ENCODE measurements around the gene LYZL6. TPM values are rescaled to one million over a fixed set of nuclear protein-coding genes. Genes with fewer than 3 reads are reported as not detected.

LYZL6 gene
- total and polyA plus RNA-seq, 10 donors, result not detected

GRCh38 chr17:35984140-35984539 is 40.6 kb upstream of the LYZL6 start:
- peak overlapping the region in 7 of 8 donors; percentile 29 to 70 (median 47) for H3K4me3 ChIP-seq
- TF ChIP-seq CTCF (IDR thresholded peaks at IDR 0.05 in 8 of 11, conservative IDR thresholded peaks at IDR 0.05 in 3 of 11), result no peak
- TF ChIP-seq POLR2A (IDR thresholded peaks at IDR 0.05), result no peak
- peak in 1 of 3 donors; percentile 37 for TF ChIP-seq POLR2AphosphoS5 (IDR thresholded peaks at IDR 0.05)
- peaks cover 0 to 47% (median 10%) of the 10 kb centered on the region in 6 donors for H3K4me1 ChIP-seq
- peaks cover 0 to 9% (median 6%) of the 10 kb centered on the region in 8 donors for H3K9me3 ChIP-seq
- 86 to 98% (median 94%) methylated on average over 6 of the region's 6 CpGs for WGBS, 5 donors
- intact Hi-C loops (cut with DNase I; ENCODE audit: low total_unique reads), result no loop called here
- no peaks in the 10 kb centered on the region for H3K27me3 ChIP-seq (replicated peaks in 1 of 7)
- H3K36me3 ChIP-seq, result peaks cover 0 to 14% (median 0%) of the 10 kb centered on the region in 6 donors
- peak overlapping the region in 7 of 8 donors; percentile 13 to 82 (median 64) for H3K27ac ChIP-seq
- no peak for DNase-seq

GRCh38 chr17:35982409-35983191 is 39.1 kb upstream of the LYZL6 start:
- intact Hi-C loops (cut with DNase I; ENCODE audit: low total_unique reads), result no loop called here
- no peak for DNase-seq
- Histone ChIP-seq H3K4me1 (peaks cover 0 to 42% (median 7%) of the 10 kb centered on the region in 6 donors), H3K4me3 (peak overlapping the region in 1 of 8 donors; percentile 70), H3K9me3 (no peaks in the 10 kb centered on the region), H3K27me3 (replicated peaks in 1 of 7) (no peaks in the 10 kb centered on the region), H3K36me3 (peaks cover 0 to 14% (median 0%) of the 10 kb centered on the region in 6 donors), H3K27ac (peak overlapping the region in 6 of 8 donors; percentile 15 to 82 (median 70))
- WGBS, 5 donors, result 75 to 83% (median 78%) methylated on average over 3 of the region's 3 CpGs
- TF ChIP-seq POLR2AphosphoS5 (IDR thresholded peaks at IDR 0.05), result no peak
- peak in 1 of 11 experiments; percentile 6 for TF ChIP-seq CTCF (IDR thresholded peaks at IDR 0.05 in 8 of 11, conservative IDR thresholded peaks at IDR 0.05 in 3 of 11)

- no peaks in the 10 kb centered on the region for H3K27me3 ChIP-seq (replicated peaks in 1 of 7)
- WGBS, 5 donors, result 60 to 78% (median 64%) methylated on average over 4 of the region's 4 CpGs
- H3K4me3 ChIP-seq, result no peak overlapping the region
- no peak for DNase-seq
- intact Hi-C loops (cut with DNase I; ENCODE audit: low total_unique reads), result no loop called here
- H3K36me3 ChIP-seq, result peaks cover 0 to 14% (median 0%) of the 10 kb centered on the region in 6 donors
- H3K4me1 ChIP-seq, result peaks cover 0 to 37% (median 2%) of the 10 kb centered on the region in 6 donors
- no peaks in the 10 kb centered on the region for H3K9me3 ChIP-seq
- TF ChIP-seq POLR2A (IDR thresholded peaks at IDR 0.05), result no peak
- TF ChIP-seq POLR2AphosphoS5 (IDR thresholded peaks at IDR 0.05), result peak in 1 of 3 donors; percentile 44
- TF ChIP-seq CTCF (IDR thresholded peaks at IDR 0.05 in 8 of 11, conservative IDR thresholded peaks at IDR 0.05 in 3 of 11), result peak in 8 of 11 experiments; percentile 17 to 48 (median 26)
- H3K27ac ChIP-seq, result peak overlapping the region in 6 of 8 donors; percentile 15 to 82 (median 50)
Measured at GRCh38 chr17:35981908-35982330, 38.4 kb upstream of the LYZL6 start.

- intact Hi-C loops (cut with DNase I; ENCODE audit: low total_unique reads), result no loop called here
- Histone ChIP-seq H3K27me3 (replicated peaks in 1 of 7) (no peaks in the 10 kb centered on the region), H3K4me3 (no peak within 1 kb of the TSS), H3K27ac (peak within 1 kb of the TSS in 6 of 8 donors; percentile 15 to 82 (median 50)), H3K36me3 (peaks cover 0 to 14% (median 0%) of the 10 kb centered on the region in 6 donors), H3K4me1 (peaks cover 0 to 40% (median 9%) of the 10 kb centered on the region in 6 donors), H3K9me3 (no peaks in the 10 kb centered on the region)
- TF ChIP-seq POLR2AphosphoS5 (IDR thresholded peaks at IDR 0.05), result peak in 1 of 3 donors; percentile 33
- TF ChIP-seq CTCF (IDR thresholded peaks at IDR 0.05 in 8 of 11, conservative IDR thresholded peaks at IDR 0.05 in 3 of 11), result no peak
- no peak for TF ChIP-seq POLR2A (IDR thresholded peaks at IDR 0.05)
- WGBS, 5 donors, result 85 to 93% (median 88%) methylated on average over 12 of the region's 12 CpGs
- DNase-seq, result no peak
Measured at GRCh38 chr17:35981246-35981645, 37.7 kb upstream of the LYZL6 start, which contains the start of gene CCL16. Gene CCL16, minus strand, starts transcription at chr17:35981497. Its CDS starts 77 bp downstream, at chr17:35981420.
